AG09309 (cell line): Measurements from ENCODE around the gene DENND5A.

Source experiments
- DNase-seq: peaks from one replicate; pipeline ENCODE4 v3.0.0-alpha.2; 2010; ENCODE audit warnings: low read depth
- H3K4me3 ChIP-seq: 2 replicates; pipeline ENCODE4 v1.5.1; 2011; ENCODE audit warnings: mild to moderate bottlenecking, low read depth, low read length, moderate library complexity; ENCODE audit not compliant: control insufficient read depth
- TF ChIP-seq, protein P1 (sequence below): IDR thresholded peaks from 2 replicates; pipeline ENCODE4 v1.5.1; 2011; ENCODE audit warnings: mild to moderate bottlenecking, low read depth, low read length, inconsistent platforms; ENCODE audit not compliant: insufficient read depth, control insufficient read depth; ENCODE audit errors: missing control alignments

Gene DENND5A

DNA sequence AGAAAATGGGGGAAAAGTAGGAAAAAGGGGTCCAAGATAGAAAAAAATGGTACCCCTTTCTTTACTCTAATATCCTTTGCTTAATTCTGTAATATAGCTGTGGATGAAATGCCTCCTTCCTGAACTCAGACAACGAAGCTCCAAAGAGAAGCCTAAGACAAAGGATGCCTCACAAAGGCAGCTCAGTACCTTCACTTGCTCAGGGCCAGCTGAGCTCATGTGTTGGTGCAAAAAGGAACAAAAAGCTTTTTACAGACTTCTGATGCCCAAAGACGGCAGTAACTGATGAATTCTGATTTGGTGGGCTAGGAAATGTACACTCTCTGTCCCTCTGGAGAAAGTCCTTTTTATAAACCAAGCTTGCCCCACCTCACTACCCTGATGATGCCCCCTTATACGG, 77.5 kb downstream of the DENND5A start:
- TF ChIP-seq, protein P1, sequence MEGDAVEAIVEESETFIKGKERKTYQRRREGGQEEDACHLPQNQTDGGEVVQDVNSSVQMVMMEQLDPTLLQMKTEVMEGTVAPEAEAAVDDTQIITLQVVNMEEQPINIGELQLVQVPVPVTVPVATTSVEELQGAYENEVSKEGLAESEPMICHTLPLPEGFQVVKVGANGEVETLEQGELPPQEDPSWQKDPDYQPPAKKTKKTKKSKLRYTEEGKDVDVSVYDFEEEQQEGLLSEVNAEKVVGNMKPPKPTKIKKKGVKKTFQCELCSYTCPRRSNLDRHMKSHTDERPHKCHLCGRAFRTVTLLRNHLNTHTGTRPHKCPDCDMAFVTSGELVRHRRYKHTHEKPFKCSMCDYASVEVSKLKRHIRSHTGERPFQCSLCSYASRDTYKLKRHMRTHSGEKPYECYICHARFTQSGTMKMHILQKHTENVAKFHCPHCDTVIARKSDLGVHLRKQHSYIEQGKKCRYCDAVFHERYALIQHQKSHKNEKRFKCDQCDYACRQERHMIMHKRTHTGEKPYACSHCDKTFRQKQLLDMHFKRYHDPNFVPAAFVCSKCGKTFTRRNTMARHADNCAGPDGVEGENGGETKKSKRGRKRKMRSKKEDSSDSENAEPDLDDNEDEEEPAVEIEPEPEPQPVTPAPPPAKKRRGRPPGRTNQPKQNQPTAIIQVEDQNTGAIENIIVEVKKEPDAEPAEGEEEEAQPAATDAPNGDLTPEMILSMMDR = no peak
- H3K4me3 ChIP-seq = no peak overlapping the region
- DNase-seq = no peak

DNA sequence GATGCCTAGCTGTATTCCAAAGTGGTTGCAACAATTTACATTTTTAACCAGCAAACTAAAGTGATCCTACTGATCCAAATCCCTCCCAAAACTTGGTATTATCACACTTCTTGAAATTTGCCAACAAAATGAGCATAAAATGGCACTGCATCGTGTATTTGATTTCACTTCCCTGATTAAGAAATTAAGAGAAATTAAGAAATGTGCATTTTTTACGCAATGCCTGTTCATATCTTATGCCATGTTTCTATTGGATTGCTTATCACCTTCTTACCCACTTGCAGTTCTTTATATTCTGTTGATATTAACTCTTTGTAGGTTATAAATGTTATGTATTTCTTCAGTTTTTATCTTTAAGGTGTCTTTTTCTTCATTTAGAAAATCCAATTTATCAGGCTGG, 80.6 kb downstream of the DENND5A start:
- no peak for DNase-seq
- H3K4me3 ChIP-seq = no peak overlapping the region
- TF ChIP-seq, protein P1 = no peak

DNA sequence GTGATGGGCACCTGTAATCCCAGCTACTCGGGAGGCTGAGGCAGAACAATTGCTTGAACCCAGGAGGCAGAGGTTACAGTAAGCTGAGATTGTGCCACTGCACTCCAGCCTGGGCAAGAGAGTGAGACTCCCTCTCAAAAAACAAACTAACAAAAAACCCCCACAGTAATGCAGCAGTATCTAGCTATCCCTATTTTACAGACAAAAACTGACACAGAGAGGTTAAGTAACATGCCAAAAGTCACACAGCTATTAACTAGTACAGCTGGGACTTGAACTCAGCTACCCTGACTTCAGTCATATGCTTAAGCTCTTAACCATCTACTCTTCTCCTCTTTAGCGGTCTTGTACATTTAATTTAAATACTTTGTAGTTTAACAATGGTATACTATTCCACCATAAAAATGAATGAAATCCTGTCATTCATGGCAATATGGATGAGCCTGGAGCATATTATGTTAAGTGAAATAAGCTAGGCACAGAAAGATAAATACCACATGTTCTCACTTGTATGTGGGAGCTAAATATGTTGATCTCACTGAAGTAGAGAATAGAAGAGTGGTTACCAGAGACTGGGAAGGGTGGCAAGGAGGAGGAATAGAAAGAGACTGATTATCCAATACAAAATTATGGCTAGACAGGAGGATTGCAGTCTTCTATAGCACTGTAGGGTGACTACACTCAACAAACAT, 82.8 kb downstream of the DENND5A start:
- TF ChIP-seq, protein P1 = no peak
- no peak overlapping the region for H3K4me3 ChIP-seq
- no peak for DNase-seq

DNA sequence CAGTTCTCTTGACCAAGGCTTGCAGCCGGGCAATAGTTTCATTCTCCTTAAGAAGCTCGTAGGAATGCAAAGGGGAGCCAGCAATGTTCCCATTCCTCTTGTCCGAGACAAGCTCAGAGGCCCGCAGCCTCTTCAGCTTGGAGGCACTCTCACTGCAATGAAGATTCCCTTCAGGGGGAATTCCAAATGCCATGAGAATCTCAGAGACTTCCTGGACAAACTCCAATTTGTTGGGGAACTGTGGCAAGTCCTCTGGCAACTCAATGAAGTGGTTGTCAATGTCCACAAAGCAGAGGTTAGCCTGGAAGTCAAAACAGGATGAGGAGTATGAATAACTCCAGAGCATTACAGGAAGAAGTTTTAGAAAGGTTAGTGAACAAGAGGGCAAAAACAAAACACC, 84.4 kb downstream of the DENND5A start:
- no peak overlapping the region for H3K4me3 ChIP-seq
- TF ChIP-seq, protein P1 = no peak
- no peak for DNase-seq

DNA sequence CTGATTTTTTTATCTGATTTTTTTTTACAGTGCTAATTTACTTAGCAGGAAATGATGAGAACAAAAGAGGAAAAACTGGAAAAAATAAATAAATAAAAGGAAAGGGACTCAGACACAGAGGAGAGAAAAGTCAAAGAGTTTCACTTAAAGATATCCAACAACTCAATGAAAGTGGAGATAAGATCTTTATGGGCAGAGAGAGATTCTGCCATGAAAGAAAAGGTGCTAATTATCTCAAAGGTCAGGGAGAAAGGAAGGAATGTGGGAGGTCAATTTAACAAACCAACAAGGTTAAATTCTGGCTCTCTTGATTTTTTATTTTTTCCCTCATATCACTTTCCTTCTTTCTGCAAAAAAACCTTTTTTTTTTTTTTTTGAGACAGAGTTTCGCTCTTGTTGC, 86.0 kb downstream of the DENND5A start:
- no peak overlapping the region for H3K4me3 ChIP-seq
- TF ChIP-seq, protein P1 = no peak
- DNase-seq = no peak

DNA sequence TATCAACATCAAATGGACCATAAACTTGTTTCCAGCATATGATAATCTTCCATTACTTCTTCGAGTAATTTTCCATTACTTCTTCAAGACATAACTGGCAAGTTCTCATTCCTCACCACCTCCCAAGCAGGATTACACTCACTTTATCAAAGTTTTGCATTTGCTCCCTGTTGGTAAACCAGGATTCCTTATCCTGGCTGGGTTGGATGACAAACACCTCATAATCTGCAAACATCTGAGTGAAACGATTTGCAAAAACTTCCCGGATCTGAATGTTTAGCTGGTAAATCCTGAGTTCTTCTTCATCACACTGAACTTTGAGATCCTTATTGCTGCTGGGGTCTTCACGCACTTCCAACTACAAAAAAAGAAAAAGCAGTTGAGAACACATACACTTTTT, 86.4 kb downstream of the DENND5A start:
- DNase-seq = no peak
- TF ChIP-seq, protein P1 = no peak
- H3K4me3 ChIP-seq = no peak overlapping the region
